Measurements from ENCODE around the gene KIF20A. TPM values are rescaled to one million over a fixed set of nuclear protein-coding genes. Genes with fewer than 3 reads are reported as not detected.
A peak's percentile ranks its signal among the peaks of the same experiment; 100 is the strongest.
"Not testable (repeated sequence)": the region's sequence is repeated elsewhere in the genome, so short reads cannot be mapped to it uniquely, and the experiment has no call there.

The KIF20A gene
- 105 and 109 TPM in 2 replicates for total RNA-seq (2014; rRNA removed; shearing (Covaris generic))

- peak; percentile 99 for DNase-seq (ENCODE audit: low spot score)
Observed at GRCh38 chr5:138178516-138179276, at the start of gene KIF20A, which contains the start of gene BRD8. KIF20A (plus strand) TSS chr5:138179112; CDS start chr5:138179681, 569 bp downstream. BRD8 (minus strand) TSS chr5:138178630; CDS start chr5:138178614, 16 bp downstream.

DNA sequence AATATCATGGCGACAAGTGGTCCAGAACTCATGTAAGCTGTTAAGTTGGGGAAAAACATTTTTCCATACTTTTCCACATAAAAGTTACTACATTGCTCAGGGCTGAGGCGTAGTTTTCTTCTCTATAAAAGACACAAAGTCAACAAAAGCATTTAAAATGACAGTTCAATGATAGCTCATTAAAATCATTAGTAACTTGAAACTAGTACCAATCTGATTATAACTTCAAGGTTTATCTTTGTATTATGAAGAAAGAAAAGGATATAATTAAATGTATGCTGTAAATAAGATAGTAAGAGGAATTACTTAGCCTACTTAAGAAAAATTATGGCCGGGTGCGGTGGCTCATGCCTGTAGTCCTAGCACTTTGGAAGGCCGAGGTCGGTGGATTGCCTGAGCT lies 49.6 kb upstream of the KIF20A start:
- no peak for DNase-seq (ENCODE audit: low spot score)

DNA sequence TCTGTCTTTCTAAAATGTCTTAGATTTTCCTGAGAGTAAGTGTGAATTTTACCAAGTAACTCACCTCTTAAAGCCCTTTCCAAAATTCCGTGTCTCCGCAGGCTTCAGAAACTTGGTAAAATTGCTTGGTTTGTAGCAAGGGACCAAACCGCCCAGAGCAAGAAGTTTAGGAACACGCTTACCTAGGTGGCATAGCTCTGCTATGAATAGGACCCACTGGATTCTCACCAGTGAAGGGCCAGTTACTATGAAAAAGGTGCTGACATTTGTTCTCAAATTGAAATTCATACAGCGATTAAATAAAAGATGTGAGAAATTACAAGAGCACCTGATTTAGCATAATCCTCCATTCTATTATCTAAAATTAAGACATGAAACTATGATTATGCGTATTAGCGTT lies 46.4 kb upstream of the KIF20A start:
- no peak for DNase-seq (ENCODE audit: low spot score)

DNA sequence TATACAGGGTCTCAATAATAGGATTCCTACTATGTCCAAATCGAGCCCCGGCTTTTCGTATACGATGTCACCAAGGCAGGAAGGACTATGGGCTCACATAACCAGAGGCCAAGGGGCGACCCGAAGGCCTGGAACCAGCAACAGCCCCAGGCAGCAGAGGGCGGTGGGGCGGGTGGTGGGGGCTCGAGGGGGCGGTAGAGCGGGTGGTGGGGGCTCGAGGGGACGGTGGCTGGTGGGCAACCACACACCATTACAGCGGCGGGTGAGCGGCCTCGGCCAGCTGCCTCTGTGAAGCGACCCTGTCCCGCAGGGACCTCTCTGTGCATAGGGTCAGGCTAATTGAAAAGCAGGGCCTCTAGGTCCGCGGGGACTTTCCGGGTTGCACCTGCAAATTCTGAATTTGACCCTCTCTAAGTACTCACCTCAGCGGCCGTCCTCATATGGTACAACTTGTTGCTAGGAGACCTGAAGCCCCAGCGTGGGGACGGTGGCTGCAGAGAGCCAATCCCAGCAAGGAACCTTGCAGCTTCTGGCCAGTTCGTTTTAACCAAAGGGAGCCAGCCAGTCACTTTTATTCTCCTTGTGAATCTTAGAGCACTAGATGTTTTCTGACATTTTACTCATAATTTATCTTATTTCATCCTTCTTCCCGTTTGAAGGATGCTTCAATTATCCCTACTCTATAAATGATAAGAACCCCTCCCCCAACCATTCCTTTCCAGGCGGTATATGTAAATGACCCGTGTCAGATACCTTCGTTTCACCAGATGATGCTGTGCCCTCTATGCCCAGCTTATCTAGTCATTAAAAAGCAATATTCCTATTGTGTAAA lies 39.7 kb upstream of the KIF20A start, which contains the start of gene NME5:
TSS of gene NME5 (minus strand) at position 480 of the 832 bp plus-strand sequence. CDS start 648 bp downstream, outside the sequence.
- DNase-seq (ENCODE audit: low spot score), result no peak

DNA sequence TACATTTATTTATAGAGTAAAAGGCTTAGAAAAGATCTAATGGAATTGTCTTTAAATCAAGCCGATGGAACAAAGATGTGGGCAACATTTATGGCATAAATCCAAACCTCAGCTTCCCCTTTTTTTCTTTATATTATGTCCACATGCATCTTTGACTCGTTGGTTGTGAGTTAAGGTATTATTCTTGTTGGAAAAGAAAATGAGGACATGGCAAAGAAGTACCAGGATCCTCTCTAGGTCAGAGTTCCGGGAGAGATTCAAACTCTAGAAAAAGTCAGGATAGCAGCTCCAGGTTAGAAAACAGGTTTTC lies 39.2 kb upstream of the KIF20A start:
- DNase-seq (ENCODE audit: low spot score), result no peak

DNA sequence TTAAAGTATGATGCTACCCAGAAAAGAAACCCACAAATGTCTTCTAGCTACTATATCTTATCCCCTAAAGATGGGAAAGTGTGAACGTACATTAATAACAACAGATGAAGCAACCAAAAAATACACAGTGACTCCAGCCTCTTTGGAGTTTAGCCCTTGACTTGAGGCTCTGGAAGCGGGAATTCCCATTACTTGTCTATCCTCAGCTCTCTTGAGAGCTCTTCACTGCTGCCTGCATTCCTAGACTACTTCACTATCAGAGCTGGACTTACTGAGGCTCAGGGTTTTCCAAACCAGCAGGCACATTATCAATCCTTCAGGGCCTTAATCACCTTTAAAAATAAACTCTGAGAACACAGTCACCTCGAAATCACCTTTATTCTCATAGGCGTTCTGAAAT lies 38.6 kb upstream of the KIF20A start:
- no peak for DNase-seq (ENCODE audit: low spot score)

- DNase-seq (ENCODE audit: low spot score), result no peak
Observed at GRCh38 chr5:138141734-138142133, 37.2 kb upstream of the KIF20A start.

- not testable (repeated sequence) for DNase-seq (ENCODE audit: low spot score)
Observed at GRCh38 chr5:138143578-138143977, 35.3 kb upstream of the KIF20A start.

DNA sequence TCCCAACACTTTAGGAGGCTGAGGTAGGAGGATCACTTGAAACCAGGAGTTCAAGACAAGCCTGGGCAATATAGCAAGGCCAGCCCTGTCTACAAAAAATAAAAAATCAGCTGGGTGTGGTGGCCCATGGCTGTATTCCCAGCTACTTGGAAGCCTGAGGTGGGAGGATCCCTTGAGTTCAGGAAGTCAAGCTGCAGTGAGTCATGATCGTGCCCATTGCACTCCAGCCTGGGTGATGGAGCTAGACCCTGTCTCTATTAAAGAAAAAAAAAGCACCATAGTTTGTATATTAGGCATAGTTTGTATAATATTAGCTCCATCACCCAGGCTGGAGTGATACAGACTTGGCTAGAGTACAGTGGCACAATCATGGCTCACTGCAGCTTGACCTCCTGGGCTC lies 30.1 kb upstream of the KIF20A start:
- peak; percentile 87 for DNase-seq (ENCODE audit: low spot score)

DNA sequence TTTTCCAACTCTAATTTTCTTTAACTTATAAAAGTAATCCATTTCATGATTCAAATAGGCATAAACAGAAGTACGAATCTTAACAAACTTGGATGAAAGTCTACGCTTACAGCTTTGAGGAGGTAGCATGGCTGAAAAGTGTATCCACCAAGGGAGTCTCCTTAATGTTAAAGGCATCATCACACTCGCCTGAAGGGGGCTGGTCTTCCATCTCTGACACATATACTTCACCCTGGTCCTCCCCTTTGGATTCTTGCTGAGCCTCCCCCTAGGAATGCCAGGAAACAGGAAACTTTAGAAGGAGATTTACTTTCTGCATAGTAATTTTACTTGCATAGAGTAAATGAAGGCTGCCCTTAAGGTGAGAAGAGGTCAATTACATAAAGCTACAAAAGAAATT lies 29.4 kb upstream of the KIF20A start:
- DNase-seq (ENCODE audit: low spot score), result peak; percentile 60

DNA sequence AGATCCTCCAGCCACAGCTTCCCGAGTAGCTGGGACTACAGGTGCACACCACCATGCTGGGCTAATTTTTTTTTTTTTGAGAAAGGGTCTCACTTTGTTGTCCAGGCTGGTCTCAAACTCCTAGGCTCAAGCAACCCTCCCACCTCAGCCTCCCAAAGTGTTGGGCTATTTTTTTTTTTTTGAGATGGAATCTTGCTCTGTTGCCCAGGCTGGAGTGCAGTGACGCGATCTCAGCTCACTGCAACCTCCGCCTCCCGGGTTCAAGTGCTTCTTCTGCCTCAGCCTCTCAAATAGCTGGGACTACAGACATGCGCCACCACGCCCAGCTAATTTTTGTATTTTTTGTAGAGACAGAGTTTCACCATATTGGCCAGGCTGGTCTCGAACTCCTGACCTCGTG lies 22.9 kb upstream of the KIF20A start:
- not testable (repeated sequence) for DNase-seq (ENCODE audit: low spot score)

- DNase-seq (ENCODE audit: low spot score), result no peak
Observed at GRCh38 chr5:138157626-138158025, 21.3 kb upstream of the KIF20A start.

- DNase-seq (ENCODE audit: low spot score), result no peak
Observed at GRCh38 chr5:138159666-138160065, 19.2 kb upstream of the KIF20A start.

DNA sequence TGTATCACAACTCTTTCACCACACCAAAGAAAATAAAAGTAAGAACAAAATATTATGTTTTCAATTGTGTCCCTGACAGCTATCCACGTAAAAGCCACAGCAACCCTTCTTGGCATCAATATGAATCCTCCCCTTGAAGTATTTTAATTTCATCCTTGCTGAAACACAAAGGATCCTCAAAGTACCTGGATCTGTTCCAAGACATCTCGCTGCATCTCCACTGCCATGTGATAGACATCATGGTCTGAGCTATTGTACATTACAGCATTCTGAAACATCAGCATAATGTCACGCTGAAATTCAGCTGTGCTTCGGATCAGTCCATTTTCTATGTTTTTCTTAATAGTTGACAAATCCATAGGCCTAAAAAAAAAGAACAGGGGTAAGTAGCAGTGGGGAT lies 18.2 kb upstream of the KIF20A start:
- no peak for DNase-seq (ENCODE audit: low spot score)

- DNase-seq (ENCODE audit: low spot score), result no peak
Observed at GRCh38 chr5:138163721-138164120, 15.2 kb upstream of the KIF20A start.

GRCh38 chr5:138169124-138169523 lies 9.8 kb upstream of the KIF20A start:
- DNase-seq (ENCODE audit: low spot score), result no peak

GRCh38 chr5:138170299-138170698 lies 8.6 kb upstream of the KIF20A start:
- DNase-seq (ENCODE audit: low spot score), result no peak

GRCh38 chr5:138177941-138178515 lies 884 bp upstream of the KIF20A start:
- peak; percentile 39 for DNase-seq (ENCODE audit: low spot score)

GRCh38 chr5:138179277-138179857 lies 455 bp downstream of the KIF20A start:
- DNase-seq (ENCODE audit: low spot score), result no peak

DNA sequence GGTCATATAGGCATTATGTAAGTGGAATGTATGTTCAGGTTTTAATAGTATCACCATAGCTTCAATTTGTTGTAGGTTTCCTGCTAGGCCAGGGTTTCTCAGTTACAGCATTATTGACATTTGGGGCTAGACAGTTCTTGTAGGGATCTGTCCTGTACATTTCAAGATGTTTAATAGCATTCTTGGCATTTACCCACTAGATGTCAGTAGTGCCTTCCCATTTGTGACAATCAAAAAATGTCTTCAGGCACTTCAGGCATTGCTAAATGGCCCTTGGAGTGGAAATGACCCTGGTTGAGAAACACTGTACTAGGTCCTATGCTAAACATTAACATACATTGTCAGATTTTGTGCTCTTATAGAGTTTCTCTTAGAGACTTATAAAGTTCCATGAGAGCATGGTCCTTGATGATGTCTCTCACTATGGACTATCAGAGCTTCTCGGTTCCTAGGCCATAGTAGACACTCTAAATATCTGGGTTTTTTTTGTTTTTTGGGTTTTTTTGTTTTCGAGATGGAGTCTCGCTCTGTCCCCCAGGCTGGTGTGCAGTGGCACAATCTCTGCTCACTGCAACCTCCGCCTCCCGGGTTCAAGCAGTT lies 1.4 kb downstream of the KIF20A start:
- peak; percentile 81 for DNase-seq (ENCODE audit: low spot score)

- DNase-seq (ENCODE audit: low spot score), result no peak
Observed at GRCh38 chr5:138180841-138181240, 1.9 kb downstream of the KIF20A start.

- DNase-seq (ENCODE audit: low spot score), result no peak
Observed at GRCh38 chr5:138182808-138183207, 3.9 kb downstream of the KIF20A start.

All from A172 (cell line).